Activated naive CD8-positive, alpha-beta T cell treated with anti-CD3 and anti-CD28 coated beads, Interleukin-2, amount 50 U/mL, for 16 hours (primary cell): Measurements from ENCODE around the gene RGL4.
"Not testable (repeated sequence)": the region's sequence is repeated elsewhere in the genome, so short reads cannot be mapped to it uniquely, and the experiment has no call there.

Experiments
- DNase-seq: peaks from one replicate; pipeline ENCODE4 v3.0.0-alpha.2; 2020; ENCODE audit warnings: low read depth, low spot score

The RGL4 gene

DNA sequence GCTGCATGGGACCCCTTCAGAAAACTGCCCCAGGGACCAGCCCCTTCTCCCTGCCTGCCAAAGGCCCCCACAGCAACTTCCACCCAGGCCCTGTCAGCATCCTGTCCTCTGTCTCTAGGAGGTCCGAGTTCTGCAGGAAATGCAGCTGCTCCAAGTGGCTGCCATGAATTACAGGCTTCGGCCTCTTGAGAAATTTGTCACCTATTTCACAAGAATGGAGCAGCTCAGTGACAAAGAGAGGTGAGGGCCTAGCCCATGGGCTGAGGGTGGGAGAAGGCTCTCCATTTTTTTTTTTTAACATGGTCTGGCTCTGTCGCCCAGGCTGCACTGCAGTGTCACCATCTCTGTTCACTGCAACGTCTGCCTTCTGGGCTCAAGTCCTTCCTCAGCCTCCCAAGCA is 7.3 kb downstream of the RGL4 start:
- DNase-seq: no peak

DNA sequence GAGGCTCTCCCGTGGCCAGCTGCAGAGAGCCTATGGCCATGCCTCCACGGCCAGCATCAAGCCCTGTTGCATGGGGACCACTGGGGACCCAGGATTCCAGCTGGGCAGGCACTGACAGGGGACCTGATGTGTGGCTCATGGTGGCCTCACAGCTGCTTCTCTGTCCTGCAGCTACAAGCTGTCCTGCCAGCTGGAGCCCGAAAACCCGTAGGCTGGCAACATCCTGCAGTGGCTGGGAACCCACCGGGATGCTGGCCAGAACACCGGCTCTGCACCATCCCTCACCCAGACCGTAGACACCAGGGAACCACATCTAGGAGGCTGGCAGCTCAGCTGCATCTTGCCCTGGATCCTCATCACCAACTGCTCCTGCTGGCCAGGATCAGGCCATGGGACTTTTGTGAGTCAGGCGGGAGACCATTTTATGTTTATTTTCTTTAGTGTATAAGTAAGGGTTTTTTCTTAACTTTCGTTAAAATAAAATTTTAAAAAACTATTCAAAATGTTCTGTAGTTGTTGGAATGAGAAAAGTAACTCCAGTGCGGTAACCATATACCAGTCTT is 7.9 kb downstream of the RGL4 start:
- DNase-seq: no peak

DNA sequence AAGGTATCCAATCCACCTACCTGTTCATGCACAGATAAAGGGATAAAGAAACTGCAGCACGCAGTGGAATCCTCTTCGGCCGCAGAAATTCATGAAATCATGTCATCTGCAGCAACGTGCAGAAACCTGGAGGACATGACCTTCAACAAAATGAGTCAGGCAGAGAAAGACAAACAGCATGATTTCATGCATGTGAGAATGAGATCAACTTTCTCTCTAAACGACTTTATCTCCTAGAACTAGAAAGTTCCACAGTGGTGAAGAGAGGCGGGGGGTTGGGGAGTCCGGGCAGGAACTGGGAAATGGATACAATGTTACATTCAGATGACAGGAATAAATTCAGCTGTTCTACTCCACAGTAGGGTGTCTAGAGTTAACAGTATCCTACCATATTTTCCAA is 9.9 kb downstream of the RGL4 start:
- DNase-seq: no peak

DNA sequence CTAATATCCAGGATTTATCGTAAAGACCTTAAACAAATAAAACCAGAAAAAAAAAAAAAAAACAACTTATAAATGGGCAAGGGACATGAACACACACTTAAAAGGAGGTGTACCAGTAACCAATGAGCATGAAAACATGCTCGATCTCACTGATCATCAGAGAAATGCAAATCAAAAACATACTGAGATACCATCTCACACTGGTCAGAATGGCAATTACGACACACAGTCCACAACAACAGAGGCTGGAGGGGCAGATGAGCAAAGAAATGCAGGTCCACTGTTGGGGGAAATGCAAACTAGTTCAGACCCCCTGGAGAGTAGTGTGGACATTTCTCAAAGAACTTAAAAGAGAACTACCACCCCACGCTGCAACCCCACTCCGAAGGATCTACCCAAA is 13.2 kb downstream of the RGL4 start:
- no peak for DNase-seq

DNA sequence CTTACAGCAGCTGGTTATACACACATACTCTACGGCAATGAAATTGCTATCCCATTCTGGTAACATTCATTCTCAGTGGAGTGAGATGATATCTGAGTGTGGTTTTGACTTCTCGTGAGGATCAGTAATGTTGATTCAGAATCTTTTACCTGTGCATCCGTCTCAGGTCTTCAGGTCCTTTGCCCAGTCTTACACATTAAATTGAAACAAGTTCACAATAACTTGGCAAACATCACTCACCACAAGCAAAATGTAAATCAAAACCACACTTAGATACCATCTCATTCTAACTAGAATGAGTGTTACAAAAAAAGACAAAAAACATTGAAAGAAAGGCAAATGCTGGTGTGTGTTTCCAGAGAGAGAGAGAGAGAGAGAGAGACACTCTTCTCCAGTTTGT is 14.0 kb downstream of the RGL4 start:
- DNase-seq: no peak

DNA sequence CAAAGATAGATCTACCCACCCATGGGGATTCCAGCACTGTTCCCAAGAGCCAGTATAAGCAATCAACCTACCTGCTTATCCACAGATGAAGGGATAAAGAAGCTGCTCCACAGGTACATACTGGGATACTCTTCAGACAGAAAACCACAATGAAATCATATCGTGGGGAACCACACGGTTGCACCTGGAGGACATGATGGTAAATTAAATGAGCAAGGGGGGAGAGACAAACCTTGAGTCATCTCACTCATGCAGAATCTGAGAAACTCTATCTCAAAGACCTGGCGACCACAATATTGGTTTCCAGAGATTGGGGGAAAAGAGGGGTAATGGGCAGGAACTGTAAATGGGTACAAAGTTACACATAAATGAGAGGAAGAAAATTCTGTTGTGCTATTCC is 14.5 kb downstream of the RGL4 start:
- no peak for DNase-seq

DNA sequence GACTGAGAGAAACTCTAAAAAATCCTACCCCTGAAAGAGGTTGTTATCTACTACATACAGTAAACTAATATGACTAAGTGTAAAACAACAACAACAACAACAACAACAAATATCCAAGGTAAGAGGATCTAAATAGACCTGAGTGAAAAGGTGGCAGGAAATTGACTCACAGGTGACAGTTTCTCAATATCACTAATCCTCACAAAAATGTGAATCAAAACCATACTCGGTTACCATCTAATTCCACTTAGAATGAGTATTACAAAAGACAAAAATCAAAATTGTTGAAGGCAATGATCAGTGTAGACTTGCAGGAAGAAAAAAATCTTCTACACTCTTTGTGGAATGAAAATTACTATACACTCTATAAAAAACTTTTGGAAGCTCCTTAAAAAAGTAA is 17.5 kb downstream of the RGL4 start:
- DNase-seq: no peak

DNA sequence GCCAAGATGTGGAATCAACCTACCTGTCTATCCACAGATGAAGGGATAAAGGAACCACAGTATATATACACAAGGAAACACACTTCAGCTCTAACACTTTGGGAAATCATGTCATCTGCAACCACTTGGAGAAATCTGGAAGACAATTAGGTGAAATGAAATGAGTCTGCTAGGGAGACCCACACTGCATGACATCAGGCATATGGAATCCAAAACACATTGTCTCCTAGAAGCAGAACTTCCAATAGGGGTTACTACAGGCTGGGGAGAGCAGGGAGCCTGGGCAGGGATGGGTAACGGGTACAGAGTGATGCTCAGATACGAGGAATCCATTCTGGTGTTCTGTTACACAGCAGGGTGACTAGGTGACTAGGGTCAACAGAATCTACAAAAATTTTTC is 18.3 kb downstream of the RGL4 start:
- no peak for DNase-seq

DNA sequence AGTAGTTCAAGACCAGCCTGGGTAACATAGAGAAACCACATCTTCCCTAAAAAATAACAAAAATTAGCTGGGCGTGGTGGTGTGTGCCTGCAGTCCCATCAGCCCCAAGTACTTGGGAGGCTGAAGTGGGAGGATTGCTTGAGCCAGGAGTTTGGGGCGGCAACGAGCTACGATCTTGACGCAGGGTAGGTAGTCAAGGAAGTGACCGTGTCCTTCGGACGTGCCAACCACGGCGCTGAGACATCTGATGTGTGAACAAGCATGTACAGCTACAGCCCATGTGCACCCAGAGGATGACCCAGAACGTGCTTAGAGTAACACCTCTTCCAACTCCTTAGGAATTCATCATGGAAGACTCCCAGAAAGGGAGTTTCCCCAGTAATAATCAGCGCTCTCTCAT is 21.4 kb downstream of the RGL4 start:
- no peak for DNase-seq

DNA sequence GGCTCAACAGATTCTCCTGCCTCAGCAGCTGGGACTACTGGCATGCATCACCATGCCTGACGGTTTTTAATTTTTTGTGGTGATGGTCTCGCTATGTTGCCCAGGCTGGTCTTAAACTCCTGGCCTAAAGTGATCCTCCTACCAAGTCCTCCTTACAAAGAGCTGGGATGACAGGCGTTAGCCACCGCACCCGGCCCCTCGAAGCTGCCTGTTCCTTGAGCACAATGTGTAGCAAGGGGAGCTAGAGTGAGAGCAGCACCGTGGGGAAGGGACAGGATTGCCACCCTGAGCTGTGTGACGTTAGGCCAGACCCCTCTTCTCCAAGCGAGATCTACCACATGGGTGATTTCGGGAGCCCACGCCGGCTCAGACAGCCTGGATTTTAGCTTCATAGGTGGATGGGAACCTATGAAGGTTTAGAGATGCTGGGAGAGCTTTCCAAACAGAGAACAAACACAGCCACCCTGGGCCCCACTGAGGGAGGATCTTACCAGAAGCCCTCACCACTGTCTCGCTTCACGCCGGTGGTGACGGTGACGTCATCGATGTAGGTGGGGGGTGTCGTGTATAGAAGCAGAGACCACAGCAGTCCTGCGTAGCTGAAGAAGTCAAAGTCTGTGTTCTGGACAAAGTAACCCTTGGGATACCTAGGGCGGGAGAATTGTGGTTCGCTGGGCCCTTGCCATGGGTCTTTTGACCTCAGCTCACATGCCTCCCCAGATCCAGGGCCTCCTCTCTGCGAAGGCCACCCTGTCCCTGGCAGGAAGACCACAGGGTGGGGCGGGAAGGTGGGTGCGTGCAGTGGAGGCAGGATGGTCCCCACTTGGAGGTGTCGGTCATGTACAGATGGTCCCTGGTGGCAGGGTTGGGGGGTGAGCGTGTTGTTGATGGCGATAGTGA is 23.1 kb downstream of the RGL4 start:
- no peak for DNase-seq

DNA sequence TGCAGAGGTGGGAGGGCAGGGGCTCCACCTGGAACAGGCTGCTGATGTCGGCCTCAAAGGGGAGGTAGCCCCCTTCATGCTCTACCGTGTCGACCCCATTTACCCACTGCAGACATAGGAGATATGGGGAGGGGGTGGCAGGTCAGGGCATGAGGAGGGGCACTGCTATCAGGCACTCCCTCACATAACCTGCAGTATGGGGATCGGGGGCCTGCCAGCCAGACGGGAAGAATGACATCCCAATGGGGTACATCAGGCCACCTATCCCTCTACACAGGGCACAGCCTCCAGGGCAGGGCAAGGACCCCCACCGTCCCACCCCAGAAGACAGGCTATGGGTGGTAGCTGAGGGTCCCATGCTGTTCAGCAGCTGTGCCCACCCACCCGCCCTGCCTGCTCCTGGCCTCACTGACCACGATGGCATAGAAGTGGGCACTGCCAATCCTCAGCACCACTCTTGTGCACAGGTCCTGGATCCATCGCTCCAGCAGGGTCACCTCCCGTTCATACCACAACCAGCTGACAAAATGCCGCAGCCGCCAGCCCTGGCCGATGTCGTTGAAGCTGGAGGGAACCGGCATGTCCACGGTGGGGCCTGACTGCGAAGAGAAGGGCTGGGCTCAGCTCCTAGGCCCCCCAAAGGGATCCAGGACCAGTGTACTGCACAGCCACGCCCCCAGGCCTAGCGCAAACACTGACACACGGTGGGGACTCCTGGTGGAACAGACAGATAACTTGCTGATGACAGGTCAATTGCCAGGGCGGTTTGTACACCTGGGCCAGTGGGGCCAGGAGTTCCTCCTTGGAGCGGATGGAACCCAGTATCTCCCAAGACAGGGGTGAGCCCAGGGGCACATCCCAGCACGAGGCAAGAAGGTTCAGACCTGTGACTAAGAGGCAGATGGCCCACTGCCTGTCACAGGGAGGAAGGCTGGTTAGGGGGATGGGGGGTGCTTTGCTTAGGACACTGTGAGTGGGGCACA is 24.1 kb downstream of the RGL4 start:
- no peak for DNase-seq

DNA sequence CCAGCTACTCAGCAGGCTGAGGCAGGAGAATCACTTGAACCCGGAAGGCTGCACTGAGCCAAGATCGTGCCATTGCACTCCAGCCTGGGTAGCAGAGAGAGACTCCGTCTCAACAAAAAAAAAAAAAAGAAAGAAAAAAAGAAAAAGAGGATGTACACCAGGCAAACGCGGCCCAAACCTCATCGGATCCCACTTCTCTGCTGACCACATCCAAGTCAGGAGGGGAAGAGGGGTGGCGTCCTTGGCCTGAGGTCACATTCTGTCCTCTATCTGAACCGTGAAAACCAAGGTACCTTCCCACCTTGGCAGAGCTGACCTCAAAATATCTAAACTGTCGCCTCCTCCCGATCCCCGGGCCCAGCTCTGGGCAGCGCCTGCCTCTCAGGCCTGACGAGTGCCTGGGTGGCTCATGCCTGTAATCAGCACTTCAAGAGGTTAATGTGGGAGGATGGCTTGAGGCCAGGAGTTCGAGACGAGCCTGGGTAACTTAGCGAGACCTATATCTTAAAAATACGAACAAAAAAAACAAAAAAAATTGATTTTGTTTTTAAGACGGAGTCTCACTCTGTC is 25.1 kb downstream of the RGL4 start:
- DNase-seq: no peak

DNA sequence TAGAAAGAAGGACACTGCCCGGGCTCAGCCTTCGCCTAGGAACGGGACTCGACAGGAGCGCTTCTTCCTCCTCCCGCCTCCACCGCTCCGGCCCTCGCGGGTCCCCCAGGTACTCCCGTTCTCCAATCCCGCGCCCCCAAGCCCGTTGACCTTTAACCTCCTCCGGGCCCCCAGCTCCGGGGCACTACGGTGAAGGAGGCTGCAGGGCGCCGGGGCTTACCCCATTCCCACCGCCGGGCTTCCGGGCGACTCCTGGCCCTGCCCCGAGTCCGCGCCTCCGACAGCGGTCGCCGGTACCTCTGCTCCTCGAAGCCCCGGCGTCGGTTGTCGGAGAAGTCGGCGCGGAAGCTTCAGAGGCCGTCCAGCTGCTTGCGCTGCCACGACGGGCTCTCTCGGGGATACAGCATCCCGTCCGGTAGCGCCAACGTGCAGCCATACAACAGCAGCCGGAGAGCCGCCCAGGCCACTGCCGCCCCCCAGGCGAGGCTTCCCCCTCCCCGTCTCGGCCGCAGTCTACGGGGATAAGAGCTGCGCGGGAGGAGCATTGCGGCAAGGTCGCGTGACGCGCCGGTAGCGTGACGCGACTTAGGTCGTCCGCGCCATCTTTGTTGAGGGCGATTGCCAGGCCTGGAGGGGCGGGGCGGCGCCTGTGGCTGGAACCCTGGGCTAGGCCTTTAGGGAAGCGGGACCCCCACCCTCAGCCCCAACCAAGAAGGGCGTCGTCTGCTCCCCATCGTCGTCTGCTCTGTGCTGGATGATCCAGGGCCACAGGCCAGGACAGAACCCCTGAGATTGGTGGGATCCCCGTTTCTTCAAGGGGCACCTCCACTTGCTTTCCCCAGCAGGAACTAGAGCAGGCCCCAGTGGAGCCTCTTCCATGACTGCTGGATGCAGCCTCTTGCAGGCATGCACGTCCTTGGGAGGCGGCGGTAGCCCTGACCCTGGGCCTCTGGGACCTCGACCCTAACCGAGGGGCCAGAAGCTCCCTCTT is 26.3 kb downstream of the RGL4 start:
- peak; percentile 55 for DNase-seq

DNA sequence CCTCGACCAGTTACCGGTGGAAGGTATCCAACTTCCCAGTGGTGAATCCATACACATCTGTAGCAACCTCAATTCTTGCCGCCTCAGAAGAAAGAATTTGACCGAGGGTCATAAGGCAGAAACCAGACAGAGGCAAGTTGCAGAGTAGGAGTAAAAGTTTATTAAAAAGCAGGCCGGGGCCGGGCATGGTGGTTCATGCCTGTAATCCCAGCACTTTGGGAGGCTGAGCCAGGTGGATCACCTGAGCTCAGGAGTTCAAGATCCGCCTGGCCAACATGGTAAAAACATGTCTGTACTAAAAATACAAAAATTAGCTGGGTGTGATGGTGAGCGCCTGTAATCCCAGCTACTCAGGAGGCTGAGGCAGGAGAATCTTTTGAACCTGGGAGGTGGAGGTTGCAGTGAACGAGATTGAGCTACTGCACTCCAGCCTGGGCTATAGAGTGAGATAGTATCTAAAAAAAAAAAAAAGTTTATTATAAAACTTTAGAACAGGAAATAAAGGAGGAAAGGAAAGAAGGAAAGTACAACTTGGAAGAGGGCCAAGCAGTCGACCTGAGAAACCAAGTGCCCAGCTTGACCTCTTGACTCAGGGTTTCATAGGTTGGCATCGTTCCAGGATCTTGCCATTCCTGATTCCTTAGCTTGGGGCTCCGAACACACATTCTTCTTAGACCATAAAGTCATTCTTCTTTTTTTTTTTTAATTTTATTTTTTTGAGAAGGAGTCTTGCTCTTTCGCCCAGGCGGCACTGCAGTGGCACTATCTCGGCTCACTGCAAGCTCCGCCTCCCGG is 27.8 kb downstream of the RGL4 start:
- DNase-seq: no peak

DNA sequence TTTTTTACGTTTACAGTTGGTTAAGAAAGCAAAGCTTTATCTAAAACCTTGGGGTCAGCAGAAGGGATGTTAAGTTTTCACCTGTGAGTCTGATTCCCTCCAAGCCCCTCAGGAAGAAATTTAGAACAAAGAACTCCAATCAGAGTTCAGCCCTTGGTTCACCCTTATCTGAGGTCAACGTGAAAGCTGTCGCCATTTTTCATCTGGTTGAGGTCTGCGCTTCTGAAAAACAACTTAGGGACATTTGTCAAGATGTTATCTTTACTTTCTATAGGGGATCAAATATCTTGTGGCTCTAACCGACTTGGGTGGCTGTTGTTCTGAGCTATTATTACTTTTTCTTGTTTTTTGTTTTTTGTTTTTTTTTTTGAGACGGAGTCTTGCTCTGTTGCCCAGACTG is 30.0 kb downstream of the RGL4 start:
- DNase-seq: no peak

DNA sequence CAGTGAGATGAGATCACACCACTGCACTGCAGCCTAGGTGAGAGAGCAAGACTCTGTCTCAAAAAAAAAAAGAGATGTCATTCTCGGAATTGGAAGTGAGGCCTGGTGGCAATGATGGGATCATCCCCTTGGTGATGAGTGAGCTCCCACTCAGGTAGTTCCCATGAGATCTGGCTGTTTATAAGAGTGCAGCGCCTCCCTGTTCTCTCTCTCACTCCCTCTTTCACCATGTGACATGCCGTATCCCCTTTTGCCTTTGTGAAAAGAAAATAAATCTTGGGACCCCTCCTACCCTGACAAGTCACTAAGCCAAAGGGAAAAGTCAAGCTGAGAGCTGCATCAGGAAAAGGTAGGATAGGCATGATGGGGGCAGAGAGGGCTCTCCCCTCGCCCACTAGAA is 31.3 kb downstream of the RGL4 start:
- DNase-seq: no peak

DNA sequence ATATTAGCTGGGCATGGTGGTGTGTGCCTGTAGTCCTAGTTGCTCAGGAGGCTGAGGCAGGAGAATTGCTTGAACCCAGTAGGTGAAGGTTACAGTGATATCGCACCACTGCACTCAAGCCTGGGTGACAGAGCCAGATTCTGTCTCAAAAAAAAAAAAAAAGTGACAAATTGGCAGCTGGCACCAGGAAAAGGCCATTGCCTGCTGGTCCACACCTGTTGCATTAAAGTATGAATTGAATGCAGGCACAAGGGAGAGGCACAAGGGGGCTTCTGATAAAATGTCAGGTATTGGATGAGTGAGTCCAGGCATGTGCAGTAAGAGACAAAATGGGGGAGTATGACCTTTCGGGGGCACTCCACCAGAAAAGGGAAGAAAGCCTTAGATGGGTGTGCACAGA is 31.9 kb downstream of the RGL4 start:
- DNase-seq: no peak

DNA sequence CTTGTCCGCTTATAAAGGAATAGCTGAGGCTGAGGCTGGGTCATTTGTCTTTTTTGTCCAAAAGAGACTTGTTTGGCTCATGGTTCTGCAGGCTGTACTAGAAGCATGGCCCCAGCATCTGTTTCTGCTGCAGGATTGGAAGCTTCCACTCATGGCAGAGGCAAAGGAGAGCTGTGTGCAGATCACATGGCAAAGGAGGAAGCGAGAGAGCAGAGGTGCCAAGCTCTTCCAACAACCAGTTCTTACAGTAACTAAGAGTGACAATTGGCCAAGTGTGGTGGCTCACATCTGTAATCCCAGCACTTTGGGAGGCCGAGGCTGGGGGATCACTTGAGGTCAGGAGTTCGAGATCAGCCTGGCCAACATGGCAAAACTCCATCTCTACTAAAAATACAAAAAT is 37.3 kb downstream of the RGL4 start:
- not testable (repeated sequence) for DNase-seq

DNA sequence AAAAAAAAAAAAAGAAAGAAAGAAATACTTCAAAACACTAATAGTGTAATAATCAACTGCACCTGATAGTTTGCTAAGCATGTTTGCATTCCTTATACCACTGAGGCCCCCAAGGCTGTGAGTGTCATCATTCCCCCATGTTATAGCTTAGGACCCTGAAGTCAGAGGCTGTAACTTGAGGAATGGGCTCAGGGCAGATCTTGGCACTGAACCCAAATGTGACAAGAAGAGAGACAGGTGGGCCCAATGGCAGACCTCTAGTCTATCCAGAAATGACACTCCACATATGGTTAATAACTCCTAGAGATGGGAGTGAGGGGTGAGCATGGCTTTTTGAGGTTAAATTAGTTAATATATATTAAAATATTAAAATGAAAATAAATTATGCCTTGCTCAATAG is 46.9 kb downstream of the RGL4 start:
- no peak for DNase-seq
